ENCODE results near the gene NOX5. TPM values are rescaled to one million over a fixed set of nuclear protein-coding genes. Genes with fewer than 3 reads are reported as not detected.
A peak's percentile ranks its signal among the peaks of the same experiment; 100 is the strongest.
"Not testable (repeated sequence)": the region's sequence is repeated elsewhere in the genome, so short reads cannot be mapped to it uniquely, and the experiment has no call there.

NOX5 gene
- total RNA-seq, 1 donor from 2014 or later, result 0.55 TPM

- DNase-seq (ENCODE audit: low read depth), result peak; percentile 76
Observed at GRCh38 chr15:69058830-69059556, 44.5 kb downstream of the NOX5 start.

DNA sequence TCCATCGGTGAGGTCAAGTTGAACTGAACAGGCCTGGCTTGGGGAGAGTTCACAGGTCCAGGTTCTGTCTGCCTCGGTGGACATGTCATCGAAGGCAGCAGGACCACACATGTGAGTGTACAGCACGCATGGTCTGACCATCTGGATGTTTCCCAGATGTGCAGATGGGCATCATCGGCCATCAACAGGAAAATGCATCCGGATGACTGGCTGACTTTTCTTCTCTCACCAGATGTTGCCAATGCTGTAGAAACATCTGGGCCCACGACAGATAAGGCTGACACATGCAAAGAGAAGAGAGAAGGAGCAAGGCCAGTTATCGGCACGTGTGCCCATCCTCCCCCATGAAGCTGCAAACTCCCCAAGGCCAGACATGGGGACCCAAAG, 45.1 kb downstream of the NOX5 start:
- no peak for DNase-seq (ENCODE audit: low read depth)

DNA sequence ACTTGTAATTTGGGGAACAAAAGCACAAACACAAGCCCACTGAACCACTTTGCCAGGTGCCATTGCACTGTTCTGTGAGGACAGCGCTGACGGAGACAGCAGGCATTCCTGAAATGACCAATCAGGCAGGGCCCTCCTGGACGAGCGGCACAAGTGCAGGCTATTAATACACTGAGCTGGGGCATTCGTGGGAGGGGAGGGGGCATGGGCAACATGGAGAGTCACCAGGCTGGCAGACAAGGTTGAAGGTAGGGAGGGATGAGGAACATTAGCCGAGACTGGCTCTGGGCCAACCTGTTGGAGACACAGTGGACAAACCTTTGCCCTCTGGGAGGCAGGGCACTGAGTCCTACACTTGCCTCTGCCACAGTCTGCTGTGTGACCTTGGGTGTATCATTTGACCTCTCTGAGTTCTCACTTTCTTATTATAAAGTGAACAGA, 45.6 kb downstream of the NOX5 start:
- DNase-seq (ENCODE audit: low read depth), result no peak

DNA sequence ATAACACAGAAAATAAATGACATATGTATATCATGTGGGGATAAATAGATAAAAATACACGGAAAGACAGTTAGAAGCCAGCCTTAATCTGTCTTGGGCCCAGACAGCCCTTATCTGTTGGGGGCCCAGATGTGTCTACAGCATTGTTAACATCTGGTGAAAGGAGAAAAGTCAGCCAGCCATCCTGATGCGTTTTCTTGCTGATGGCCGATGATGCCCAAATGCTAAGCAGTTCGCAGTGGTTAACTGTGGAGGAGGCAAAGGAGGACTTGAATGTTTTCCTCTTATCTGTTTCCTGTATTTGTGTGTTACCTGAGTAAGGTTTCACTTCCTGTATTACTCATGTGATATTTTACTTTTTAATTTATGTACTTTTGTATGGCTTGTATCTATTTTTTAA, 46.2 kb downstream of the NOX5 start:
- DNase-seq (ENCODE audit: low read depth), result no peak

DNA sequence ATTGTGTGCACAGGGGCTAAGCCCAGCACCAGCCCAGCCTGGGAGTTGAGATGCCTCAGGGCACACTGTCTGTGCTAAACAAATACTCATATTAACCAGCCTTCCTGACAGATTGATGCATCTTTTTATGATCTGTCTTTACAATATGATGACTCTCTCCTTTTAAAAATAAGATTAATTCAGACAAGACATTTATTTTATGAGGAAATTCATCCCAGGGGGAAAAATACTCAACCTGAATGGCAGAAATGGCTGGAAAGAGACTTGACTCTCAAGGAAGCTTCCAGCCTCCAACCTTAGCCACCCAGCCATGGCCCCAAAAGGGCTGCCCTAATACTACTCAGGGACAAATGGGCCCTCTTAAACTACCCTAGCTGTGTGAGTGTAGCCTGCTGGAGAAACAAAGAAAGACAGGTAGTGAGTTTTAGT, 46.9 kb downstream of the NOX5 start:
- no peak for DNase-seq (ENCODE audit: low read depth)

DNA sequence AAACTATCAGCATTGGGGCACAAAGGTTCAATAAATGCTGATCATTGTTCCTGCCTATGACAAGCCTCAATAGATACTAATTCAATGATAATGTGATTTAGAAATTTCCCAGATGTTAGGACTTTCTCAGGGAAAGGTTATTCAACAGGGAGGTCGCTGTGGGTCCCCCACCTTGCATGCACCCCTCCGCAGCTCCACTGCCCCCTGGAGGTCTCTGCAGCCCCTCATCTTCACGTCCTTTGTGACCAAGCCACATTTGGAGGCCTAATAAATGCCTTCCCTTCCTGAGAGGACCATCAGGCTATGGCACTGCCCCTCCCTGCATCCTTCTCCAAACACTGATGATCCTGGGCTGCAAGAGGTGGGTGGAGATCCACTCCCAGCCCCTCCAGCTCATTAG, 50.2 kb downstream of the NOX5 start:
- DNase-seq (ENCODE audit: low read depth), result no peak

DNA sequence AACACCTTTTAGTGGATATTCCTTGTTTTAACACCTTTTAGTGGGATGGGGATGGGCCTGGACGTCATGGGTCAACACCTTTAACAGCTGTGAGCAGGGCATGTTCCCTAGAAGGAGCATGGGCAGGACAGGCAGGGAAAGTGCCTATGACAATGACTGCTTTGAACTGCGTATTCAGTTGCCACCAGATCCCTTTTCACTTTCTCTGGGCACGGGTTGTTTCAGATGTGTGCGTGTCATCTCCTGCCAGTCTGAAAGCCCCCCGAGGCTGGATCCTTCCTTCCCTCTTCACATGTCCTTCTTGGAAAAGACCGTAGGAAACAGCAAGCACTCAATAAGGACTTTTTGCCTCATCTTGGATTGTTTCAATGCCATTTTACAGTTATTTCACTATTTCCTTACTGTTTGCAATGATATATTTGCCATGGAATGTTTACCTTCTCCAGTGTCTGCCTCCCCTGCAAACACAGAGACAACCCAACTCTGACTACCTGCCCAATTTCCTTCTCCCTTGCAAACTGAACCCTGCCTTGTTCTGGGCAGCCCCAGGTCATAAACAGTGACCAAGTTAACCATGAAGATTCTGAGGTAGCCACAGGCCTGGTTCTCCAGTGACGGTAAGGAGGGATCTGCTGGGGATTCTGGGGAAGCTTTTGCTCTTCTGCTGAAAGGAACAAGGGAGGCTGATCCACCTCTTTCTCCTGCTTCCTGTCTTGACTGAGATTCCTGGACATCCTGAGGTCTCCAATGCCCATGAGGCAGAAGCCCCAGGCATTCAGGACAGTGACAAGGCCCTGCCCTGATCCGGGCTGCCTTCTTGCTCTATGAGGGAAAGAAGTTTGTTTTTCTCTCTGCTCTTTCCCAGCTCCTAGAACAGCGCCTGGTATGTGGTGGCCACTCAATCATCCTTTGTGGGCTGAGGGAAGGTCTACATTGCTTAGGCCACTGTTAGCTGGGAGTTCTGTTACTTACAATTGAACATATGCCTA, 51.8 kb downstream of the NOX5 start:
- no peak for DNase-seq (ENCODE audit: low read depth)

DNA sequence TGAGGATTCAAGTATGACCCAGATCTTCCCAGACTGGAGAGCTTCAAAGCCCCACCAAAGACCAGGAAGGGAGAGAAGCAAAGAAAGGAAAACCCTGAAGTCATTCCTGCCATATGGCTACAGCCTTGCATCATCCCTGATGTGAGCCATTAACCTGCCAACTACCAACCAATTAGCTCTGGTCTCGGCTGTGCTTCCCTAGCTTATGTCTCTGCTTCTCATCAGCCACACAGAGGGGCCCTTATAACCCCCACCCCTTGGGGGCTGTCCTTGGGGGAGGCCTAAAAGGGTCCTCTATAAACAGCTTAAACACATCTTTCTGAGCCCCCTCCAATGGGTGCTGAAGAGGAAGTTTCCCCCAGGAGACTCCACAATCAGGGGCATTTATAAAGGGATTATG, 52.8 kb downstream of the NOX5 start:
- DNase-seq (ENCODE audit: low read depth), result no peak

DNA sequence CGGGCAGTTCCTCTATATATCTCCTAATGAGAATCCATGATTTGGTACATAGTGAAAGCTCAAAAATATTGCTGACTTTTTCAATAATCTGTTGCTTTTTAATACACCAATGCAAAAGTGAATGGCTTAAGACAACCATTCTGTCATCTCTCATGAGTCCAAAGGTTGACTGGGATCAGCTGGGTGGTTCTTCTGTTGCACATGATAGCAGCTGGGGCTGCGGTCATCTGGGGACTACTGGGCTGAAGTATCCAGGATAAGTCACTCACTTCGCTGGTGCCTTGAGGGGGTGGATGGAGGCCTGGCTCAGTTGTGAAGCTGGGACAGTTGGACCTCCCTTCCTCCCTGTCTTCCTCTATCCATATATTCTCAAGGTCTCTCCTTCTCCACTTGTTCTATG, 53.7 kb downstream of the NOX5 start:
- no peak for DNase-seq (ENCODE audit: low read depth)

DNA sequence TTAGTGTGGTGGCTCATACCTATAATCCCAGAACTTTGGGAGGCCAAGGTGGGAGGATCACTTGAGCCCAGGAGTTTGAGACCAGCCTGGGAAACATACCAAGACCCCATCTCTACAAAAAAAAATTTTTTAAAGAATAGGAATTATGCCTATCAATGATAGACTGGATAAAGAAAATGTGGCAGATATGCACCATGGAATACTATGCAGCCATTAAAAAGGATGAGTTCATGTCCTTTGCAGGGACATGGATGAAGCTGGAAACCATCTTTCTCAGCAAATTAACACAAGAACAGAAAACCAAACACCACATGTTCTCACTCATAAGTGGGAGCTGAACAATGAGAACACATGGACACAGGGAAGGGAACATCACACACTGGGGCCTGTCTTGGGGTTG, 54.8 kb downstream of the NOX5 start:
- not testable (repeated sequence) for DNase-seq (ENCODE audit: low read depth)

GRCh38 chr15:69069996-69070395, 55.5 kb downstream of the NOX5 start:
- no peak for DNase-seq (ENCODE audit: low read depth)

GRCh38 chr15:69070396-69070795, 55.9 kb downstream of the NOX5 start:
- DNase-seq (ENCODE audit: low read depth), result no peak

GRCh38 chr15:69071260-69071659, 56.8 kb downstream of the NOX5 start:
- DNase-seq (ENCODE audit: low read depth), result no peak

GRCh38 chr15:69072906-69073305, 58.4 kb downstream of the NOX5 start:
- no peak for DNase-seq (ENCODE audit: low read depth)

GRCh38 chr15:69074001-69074842, 59.7 kb downstream of the NOX5 start:
- DNase-seq (ENCODE audit: low read depth), result peak; percentile 52

DNA sequence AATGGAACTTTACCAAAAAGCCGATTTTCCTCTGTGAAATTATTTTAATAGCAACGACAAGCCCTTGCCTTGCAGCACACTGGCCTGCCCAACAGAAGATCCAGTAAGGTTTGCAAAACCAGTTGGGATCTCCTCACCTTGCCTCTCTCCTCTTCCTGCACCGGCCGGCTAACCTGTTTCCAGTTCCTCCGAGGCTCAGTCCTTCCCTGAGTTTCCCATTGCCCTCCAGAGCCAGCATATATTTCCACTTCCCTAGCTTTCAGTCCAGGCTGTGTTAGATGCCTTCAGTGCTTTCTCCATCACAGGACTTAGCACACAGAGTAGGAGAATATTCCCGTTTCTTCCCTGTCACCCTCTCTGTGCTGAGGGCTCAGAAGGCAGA, 60.3 kb downstream of the NOX5 start:
- DNase-seq (ENCODE audit: low read depth), result peak; percentile 35

DNA sequence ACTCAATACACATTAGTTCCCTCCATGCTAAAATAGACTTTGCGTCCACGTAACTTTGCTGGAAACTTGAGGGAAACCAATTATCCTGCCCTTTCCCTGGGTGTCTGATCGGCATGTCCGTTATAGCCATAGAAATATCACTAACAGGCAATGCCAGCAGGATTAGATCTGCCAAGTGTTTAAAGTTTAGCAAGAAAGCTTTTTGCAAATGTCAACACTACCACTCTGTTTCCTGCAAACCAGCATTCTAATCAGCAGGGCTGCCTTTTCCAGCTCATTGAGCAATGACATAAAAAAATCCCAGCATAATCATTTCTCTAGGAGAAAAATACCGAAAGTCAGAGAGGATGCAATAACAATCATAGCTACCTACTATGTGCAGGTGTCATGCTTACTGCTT, 60.9 kb downstream of the NOX5 start:
- peak; percentile 58 for DNase-seq (ENCODE audit: low read depth)

GRCh38 chr15:69076756-69077155, 62.3 kb downstream of the NOX5 start:
- DNase-seq (ENCODE audit: low read depth), result no peak

DNA sequence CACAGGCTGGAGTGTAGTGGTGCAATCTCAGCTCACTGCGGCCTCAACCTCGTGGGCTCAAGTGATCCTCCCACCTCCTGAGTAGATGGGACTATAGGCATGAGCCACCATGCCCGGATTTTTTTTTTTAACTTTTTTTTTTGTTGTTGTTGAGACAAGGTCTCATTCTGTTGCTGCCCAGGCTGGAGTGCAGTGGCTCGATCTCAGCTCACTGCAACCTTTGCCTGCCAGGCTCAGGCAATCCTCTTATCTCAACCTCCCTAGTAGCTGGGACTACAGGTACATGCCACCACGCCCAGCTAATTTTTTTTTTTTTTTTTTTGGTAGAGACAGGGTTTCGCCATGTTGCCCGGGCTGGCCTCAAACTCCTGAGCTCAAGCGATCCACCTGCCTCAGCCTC, 64.1 kb downstream of the NOX5 start:
- no peak for DNase-seq (ENCODE audit: low read depth)

GRCh38 chr15:69080295-69081248, 66.1 kb downstream of the NOX5 start:
- DNase-seq (ENCODE audit: low read depth), result peak; percentile 65
